Liver (tissue), 3 donors: Measurements from ENCODE around the gene KCNJ5.

Experiments used
- RAD21 ChIP-seq, 2 donors: IDR thresholded peaks; 2 replicates each; pipeline ENCODE4 v1.6.1; 2016; ENCODE audit warnings: antibody characterized with exemption in 2 of 2, mild to moderate bottlenecking in 2 of 2
- YY1 ChIP-seq: IDR thresholded peaks from 2 replicates; pipeline ENCODE4 v1.6.1; 2016; ENCODE audit warnings: antibody characterized with exemption, mild to moderate bottlenecking
- TF ChIP-seq, protein P1 (sequence below): fragments of 150-350 bp; IDR thresholded peaks from 2 replicates; pipeline ENCODE4 v1.5.1; 2017; ENCODE audit warnings: improper control_type of control experiment, low read depth, low read length; ENCODE audit not compliant: missing input control
- TF ChIP-seq, protein P2 (sequence below): IDR thresholded peaks from 2 replicates; pipeline ENCODE4 v1.6.1; 2016; ENCODE audit warnings: antibody characterized with exemption, mild to moderate bottlenecking
- donor health status: healthy.
- donor health status: healthy.

DNA sequence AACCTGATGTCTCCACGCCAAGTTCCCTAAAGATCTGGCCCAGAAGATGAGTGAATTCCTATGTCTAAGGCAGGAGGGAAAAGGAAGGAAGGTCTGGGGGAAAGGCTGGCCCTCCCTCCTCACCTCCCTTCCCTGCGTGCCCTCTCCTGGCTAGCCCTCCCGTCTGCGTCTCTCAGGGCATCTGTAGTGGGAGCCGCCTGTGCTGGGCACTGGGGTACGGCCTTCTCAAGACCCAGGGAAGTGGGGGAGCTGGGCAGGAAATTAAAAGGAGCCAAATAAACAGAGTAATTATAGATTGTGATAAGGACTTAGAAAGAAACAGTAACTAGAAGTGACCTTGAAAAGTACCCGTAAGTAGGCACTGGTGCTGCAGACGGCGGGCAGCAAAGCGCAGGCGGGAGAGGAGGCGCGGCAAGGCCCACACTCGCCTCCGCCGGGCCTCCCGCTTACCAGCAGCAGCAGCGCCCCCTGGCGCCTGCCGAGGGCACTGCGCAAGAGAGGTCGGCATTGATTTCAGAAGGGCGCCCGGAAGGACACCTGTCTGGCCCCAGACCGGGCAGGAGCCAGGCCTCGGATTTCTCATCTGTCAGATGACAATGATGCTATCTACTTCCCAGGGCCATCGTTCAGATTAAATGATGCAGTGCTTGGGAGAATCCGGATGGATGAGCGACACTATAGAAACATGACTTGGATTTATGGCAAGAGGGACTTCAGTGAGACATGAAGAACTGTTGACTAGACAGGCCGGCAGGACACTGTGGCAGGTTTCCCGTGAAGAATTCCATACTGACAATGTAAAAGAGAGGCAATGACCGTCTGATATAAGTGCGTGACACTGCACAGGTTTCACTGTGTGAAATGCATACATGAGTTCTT lies 31.4 kb upstream of the KCNJ5 start:
- TF ChIP-seq, protein P1, sequence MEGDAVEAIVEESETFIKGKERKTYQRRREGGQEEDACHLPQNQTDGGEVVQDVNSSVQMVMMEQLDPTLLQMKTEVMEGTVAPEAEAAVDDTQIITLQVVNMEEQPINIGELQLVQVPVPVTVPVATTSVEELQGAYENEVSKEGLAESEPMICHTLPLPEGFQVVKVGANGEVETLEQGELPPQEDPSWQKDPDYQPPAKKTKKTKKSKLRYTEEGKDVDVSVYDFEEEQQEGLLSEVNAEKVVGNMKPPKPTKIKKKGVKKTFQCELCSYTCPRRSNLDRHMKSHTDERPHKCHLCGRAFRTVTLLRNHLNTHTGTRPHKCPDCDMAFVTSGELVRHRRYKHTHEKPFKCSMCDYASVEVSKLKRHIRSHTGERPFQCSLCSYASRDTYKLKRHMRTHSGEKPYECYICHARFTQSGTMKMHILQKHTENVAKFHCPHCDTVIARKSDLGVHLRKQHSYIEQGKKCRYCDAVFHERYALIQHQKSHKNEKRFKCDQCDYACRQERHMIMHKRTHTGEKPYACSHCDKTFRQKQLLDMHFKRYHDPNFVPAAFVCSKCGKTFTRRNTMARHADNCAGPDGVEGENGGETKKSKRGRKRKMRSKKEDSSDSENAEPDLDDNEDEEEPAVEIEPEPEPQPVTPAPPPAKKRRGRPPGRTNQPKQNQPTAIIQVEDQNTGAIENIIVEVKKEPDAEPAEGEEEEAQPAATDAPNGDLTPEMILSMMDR = peak; percentile 74
- TF ChIP-seq, protein P2, sequence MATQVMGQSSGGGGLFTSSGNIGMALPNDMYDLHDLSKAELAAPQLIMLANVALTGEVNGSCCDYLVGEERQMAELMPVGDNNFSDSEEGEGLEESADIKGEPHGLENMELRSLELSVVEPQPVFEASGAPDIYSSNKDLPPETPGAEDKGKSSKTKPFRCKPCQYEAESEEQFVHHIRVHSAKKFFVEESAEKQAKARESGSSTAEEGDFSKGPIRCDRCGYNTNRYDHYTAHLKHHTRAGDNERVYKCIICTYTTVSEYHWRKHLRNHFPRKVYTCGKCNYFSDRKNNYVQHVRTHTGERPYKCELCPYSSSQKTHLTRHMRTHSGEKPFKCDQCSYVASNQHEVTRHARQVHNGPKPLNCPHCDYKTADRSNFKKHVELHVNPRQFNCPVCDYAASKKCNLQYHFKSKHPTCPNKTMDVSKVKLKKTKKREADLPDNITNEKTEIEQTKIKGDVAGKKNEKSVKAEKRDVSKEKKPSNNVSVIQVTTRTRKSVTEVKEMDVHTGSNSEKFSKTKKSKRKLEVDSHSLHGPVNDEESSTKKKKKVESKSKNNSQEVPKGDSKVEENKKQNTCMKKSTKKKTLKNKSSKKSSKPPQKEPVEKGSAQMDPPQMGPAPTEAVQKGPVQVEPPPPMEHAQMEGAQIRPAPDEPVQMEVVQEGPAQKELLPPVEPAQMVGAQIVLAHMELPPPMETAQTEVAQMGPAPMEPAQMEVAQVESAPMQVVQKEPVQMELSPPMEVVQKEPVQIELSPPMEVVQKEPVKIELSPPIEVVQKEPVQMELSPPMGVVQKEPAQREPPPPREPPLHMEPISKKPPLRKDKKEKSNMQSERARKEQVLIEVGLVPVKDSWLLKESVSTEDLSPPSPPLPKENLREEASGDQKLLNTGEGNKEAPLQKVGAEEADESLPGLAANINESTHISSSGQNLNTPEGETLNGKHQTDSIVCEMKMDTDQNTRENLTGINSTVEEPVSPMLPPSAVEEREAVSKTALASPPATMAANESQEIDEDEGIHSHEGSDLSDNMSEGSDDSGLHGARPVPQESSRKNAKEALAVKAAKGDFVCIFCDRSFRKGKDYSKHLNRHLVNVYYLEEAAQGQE = no peak
- TF ChIP-seq YY1 = no peak
- TF ChIP-seq RAD21 (IDR thresholded peaks at IDR 0.05) = peak; percentile 72 to 80
